GM19395 (cell line): Measurements from ENCODE around the gene RUNDC3A.
"Not testable (repeated sequence)": the region's sequence is repeated elsewhere in the genome, so short reads cannot be mapped to it uniquely, and the experiment has no call there.

Source experiments
- ATAC-seq: cut with Tn5 transposase; IDR thresholded peaks from one replicate; pipeline ENCODE4 v1.9.1; 2021; ENCODE audit warnings: mild to moderate bottlenecking, moderate library complexity; ENCODE audit not compliant: unreplicated experiment

Gene RUNDC3A

GRCh38 chr17:44340553-44340952 is 32.2 kb downstream of the RUNDC3A start:
- not testable (repeated sequence) for ATAC-seq

- ATAC-seq, result no peak
These were observed 35.3 kb downstream of the RUNDC3A start for GRCh38 chr17:44343510-44344209.

GRCh38 chr17:44344939-44345453 is 36.6 kb downstream of the RUNDC3A start, which contains the start of gene GRN:
GRN (plus strand) TSS chr17:44345302; CDS start chr17:44349165, 3,863 bp downstream.
- ATAC-seq, result peak; percentile 61

- ATAC-seq, result no peak
These were observed 37.1 kb downstream of the RUNDC3A start for GRCh38 chr17:44345454-44346026.

GRCh38 chr17:44346064-44346844 is 37.9 kb downstream of the RUNDC3A start:
- ATAC-seq, result no peak

- not testable (repeated sequence) for ATAC-seq
These were observed 39.0 kb downstream of the RUNDC3A start for GRCh38 chr17:44347206-44348055.

- peak; percentile 39 for ATAC-seq
These were observed 40.0 kb downstream of the RUNDC3A start for GRCh38 chr17:44348234-44348987.

GRCh38 chr17:44348988-44349364 is 40.6 kb downstream of the RUNDC3A start:
- ATAC-seq, result no peak

- ATAC-seq, result no peak
These were observed 41.2 kb downstream of the RUNDC3A start for GRCh38 chr17:44349553-44350070.

GRCh38 chr17:44350733-44351226 is 42.4 kb downstream of the RUNDC3A start:
- ATAC-seq, result no peak

GRCh38 chr17:44351464-44351863 is 43.1 kb downstream of the RUNDC3A start:
- no peak for ATAC-seq

GRCh38 chr17:44351961-44352827 is 43.8 kb downstream of the RUNDC3A start:
- ATAC-seq, result no peak

- ATAC-seq, result no peak
These were observed 44.6 kb downstream of the RUNDC3A start for GRCh38 chr17:44352828-44353671.

GRCh38 chr17:44353672-44354331 is 45.4 kb downstream of the RUNDC3A start:
- no peak for ATAC-seq

GRCh38 chr17:44354582-44355561 is 46.5 kb downstream of the RUNDC3A start:
- no peak for ATAC-seq

GRCh38 chr17:44355642-44356099 is 47.3 kb downstream of the RUNDC3A start:
- ATAC-seq, result no peak
